Measurements from ENCODE around the gene ADPGK. TPM values are rescaled to one million over a fixed set of nuclear protein-coding genes. Genes with fewer than 3 reads are reported as not detected.

Gene ADPGK
- total RNA-seq, 4 donors from 2014 or later: 13.4 to 23.2 (median 17.2) TPM

DNA sequence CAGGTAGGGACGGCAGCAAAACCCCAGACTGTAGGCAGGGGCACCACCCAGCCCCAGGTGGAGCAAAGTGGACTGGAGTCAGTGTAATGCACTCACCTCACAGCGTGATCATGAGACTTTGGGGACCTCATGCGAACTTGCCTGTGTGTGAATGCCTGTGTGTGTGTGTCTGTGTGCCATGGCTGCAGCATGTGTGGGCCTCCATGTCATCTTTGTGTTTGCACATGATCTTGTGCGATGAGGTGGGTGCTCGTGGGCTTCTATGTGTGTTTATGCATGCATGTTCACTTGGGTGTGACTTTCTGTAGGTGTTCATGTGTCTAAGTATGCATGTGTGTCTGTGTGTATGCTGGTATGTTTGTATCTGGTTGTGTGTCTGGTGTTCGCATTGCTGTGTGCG lies 41.2 kb upstream of the ADPGK start:
- Histone ChIP-seq H3K9me3 (no peaks in the 10 kb centered on the region), H3K4me1 (peaks cover 3 to 8% of the 10 kb centered on the region in 2 donors), H3K27ac (no peak overlapping the region), H3K27me3 (no peaks in the 10 kb centered on the region), H3K4me3 (no peak overlapping the region), H3K36me3 (no peaks in the 10 kb centered on the region)
- no peak for TF ChIP-seq POLR2A (IDR thresholded peaks at IDR 0.05)
- TF ChIP-seq, protein P1, sequence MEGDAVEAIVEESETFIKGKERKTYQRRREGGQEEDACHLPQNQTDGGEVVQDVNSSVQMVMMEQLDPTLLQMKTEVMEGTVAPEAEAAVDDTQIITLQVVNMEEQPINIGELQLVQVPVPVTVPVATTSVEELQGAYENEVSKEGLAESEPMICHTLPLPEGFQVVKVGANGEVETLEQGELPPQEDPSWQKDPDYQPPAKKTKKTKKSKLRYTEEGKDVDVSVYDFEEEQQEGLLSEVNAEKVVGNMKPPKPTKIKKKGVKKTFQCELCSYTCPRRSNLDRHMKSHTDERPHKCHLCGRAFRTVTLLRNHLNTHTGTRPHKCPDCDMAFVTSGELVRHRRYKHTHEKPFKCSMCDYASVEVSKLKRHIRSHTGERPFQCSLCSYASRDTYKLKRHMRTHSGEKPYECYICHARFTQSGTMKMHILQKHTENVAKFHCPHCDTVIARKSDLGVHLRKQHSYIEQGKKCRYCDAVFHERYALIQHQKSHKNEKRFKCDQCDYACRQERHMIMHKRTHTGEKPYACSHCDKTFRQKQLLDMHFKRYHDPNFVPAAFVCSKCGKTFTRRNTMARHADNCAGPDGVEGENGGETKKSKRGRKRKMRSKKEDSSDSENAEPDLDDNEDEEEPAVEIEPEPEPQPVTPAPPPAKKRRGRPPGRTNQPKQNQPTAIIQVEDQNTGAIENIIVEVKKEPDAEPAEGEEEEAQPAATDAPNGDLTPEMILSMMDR (IDR thresholded peaks at IDR 0.05 in 4 of 5, conservative IDR thresholded peaks at IDR 0.05 in 1 of 5): no peak
- no peak for ATAC-seq
- intact Hi-C loops (cut with DNase I; ENCODE audit: low total_unique reads): no loop called here
- no peak for DNase-seq
- in situ Hi-C loops (cut with MboI; ENCODE audit: low sequenced_read_pairs in 4 of 4): no loop called here

GRCh38 chr15:72824112-72824511 lies 40.6 kb upstream of the ADPGK start:
- intact Hi-C loops (cut with DNase I; ENCODE audit: low total_unique reads) (no loop called here), in situ Hi-C loops (cut with MboI; ENCODE audit: low sequenced_read_pairs in 4 of 4) (no loop called here)
- ATAC-seq (no peak), DNase-seq (no peak)
- Histone ChIP-seq H3K27ac (no peak overlapping the region), H3K9me3 (no peaks in the 10 kb centered on the region), H3K36me3 (no peaks in the 10 kb centered on the region), H3K4me1 (peaks cover 3 to 8% of the 10 kb centered on the region in 2 donors), H3K4me3 (no peak overlapping the region), H3K27me3 (no peaks in the 10 kb centered on the region)
- no peak for TF ChIP-seq POLR2A (IDR thresholded peaks at IDR 0.05)
- TF ChIP-seq, protein P1 (IDR thresholded peaks at IDR 0.05 in 4 of 5, conservative IDR thresholded peaks at IDR 0.05 in 1 of 5): no peak

GRCh38 chr15:72820278-72820677 lies 36.7 kb upstream of the ADPGK start:
- no peak for DNase-seq
- H3K4me1 ChIP-seq: no peaks in the 10 kb centered on the region
- no peak overlapping the region for H3K27ac ChIP-seq
- H3K36me3 ChIP-seq: no peaks in the 10 kb centered on the region
- no peak overlapping the region for H3K4me3 ChIP-seq
- no peaks in the 10 kb centered on the region for H3K9me3 ChIP-seq
- in situ Hi-C loops (cut with MboI; ENCODE audit: low sequenced_read_pairs in 4 of 4) (no loop called here), intact Hi-C loops (cut with DNase I; ENCODE audit: low total_unique reads) (no loop called here)
- TF ChIP-seq POLR2A (IDR thresholded peaks at IDR 0.05): no peak
- TF ChIP-seq, protein P1 (IDR thresholded peaks at IDR 0.05 in 4 of 5, conservative IDR thresholded peaks at IDR 0.05 in 1 of 5): no peak
- no peak for ATAC-seq
- H3K27me3 ChIP-seq: no peaks in the 10 kb centered on the region

DNA sequence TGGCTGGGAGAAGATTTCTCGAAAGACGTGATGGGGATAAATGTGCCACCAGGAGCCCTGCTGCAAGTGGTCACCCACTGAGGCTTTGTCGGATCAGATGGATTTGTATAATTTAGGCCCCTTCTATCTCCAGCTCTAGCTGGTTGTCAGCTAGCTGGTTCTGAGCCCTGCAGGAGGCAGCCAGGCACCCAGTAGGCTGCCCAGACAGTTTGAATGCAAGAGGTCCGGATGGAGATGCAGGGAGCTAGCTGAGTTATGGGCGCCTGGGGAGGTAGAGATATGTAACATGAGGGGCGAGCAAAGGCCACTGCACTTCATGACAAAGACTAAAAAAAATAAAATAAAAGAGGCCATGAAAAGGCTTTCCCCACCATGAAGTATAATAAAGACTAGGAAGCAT lies 35.1 kb upstream of the ADPGK start:
- TF ChIP-seq, protein P1 (IDR thresholded peaks at IDR 0.05 in 4 of 5, conservative IDR thresholded peaks at IDR 0.05 in 1 of 5): no peak
- no peak for TF ChIP-seq POLR2A (IDR thresholded peaks at IDR 0.05)
- DNase-seq (no peak), ATAC-seq (no peak)
- H3K27ac ChIP-seq: no peak overlapping the region
- H3K9me3 ChIP-seq: no peaks in the 10 kb centered on the region
- H3K4me3 ChIP-seq: no peak overlapping the region
- intact Hi-C loops (cut with DNase I; ENCODE audit: low total_unique reads) (no loop called here), in situ Hi-C loops (cut with MboI; ENCODE audit: low sequenced_read_pairs in 4 of 4) (no loop called here)
- H3K36me3 ChIP-seq: no peaks in the 10 kb centered on the region
- H3K4me1 ChIP-seq: no peaks in the 10 kb centered on the region
- H3K27me3 ChIP-seq: no peaks in the 10 kb centered on the region

- TF ChIP-seq, protein P1 (IDR thresholded peaks at IDR 0.05 in 4 of 5, conservative IDR thresholded peaks at IDR 0.05 in 1 of 5): no peak
- no peak for TF ChIP-seq POLR2A (IDR thresholded peaks at IDR 0.05)
- intact Hi-C loops (cut with DNase I; ENCODE audit: low total_unique reads) (no loop called here), in situ Hi-C loops (cut with MboI; ENCODE audit: low sequenced_read_pairs in 4 of 4) (no loop called here)
- no peak overlapping the region for H3K27ac ChIP-seq
- ATAC-seq (no peak), DNase-seq (no peak)
- no peaks in the 10 kb centered on the region for H3K27me3 ChIP-seq
- H3K36me3 ChIP-seq: no peaks in the 10 kb centered on the region
- H3K4me3 ChIP-seq: no peak overlapping the region
- H3K4me1 ChIP-seq: no peaks in the 10 kb centered on the region
- no peaks in the 10 kb centered on the region for H3K9me3 ChIP-seq
Measured at GRCh38 chr15:72813345-72814004, 29.9 kb upstream of the ADPGK start.
